ENCODE results near the gene ZDHHC14. TPM values are rescaled to one million over a fixed set of nuclear protein-coding genes. Genes with fewer than 3 reads are reported as not detected.

The ZDHHC14 gene
- total RNA-seq, 2 donors from 2014 or later: 3.6 to 5.2 TPM

DNA sequence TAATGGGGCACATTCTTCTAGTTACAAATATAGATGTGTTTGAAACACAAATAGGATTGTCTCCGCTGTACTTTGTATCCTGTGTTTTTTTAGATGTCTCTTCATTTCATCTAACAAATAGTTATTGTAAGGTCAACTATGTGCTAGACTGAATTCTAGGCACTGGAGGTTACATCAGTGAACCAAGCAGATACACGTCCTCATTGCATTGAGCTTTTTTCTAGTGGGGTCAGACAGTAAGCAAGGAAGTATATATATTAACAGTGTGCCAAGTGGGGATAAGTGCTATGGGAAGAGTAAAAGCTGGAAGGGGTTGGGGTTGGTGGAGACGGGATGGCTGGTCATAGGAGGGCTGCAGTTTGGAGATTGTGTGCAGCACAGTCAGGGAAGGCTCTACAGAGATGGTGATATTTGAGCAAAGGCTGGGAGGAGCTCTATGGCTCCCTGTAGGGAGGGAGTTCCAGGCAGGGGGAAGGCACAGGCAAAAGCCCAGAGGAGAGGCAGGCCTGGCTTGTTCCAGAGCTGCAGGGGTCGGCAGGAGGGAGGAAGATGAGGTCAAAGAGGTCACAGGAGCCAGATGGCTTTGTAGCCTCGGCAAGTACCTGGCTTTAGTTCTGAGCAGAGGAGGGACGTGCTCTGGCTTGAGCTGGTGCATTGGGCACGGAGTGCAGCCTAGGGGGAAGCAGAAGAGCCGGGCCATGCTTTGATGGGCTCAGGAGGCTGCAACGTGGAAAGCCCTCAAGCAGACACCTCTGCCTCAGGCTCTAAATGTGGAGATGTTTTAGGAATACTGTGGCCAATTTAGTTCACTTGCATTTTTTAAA, 152.3 kb downstream of the ZDHHC14 start:
- H3K27ac Mint-ChIP-seq: no peak overlapping the region
- H3K27me3 Mint-ChIP-seq: no peaks in the 10 kb centered on the region
- no peaks in the 10 kb centered on the region for H3K36me3 Mint-ChIP-seq (ENCODE audit: low read depth)
- peaks cover 26% of the 10 kb centered on the region for H3K4me1 Mint-ChIP-seq
- peak overlapping the region; percentile 57 for H3K4me3 Mint-ChIP-seq
- no peak for ATAC-seq
- DNase-seq: no peak
- H3K9me3 ChIP-seq (ENCODE audit: control insufficient read depth, low read length, poor library complexity, severe bottlenecking): no peaks in the 10 kb centered on the region

DNA sequence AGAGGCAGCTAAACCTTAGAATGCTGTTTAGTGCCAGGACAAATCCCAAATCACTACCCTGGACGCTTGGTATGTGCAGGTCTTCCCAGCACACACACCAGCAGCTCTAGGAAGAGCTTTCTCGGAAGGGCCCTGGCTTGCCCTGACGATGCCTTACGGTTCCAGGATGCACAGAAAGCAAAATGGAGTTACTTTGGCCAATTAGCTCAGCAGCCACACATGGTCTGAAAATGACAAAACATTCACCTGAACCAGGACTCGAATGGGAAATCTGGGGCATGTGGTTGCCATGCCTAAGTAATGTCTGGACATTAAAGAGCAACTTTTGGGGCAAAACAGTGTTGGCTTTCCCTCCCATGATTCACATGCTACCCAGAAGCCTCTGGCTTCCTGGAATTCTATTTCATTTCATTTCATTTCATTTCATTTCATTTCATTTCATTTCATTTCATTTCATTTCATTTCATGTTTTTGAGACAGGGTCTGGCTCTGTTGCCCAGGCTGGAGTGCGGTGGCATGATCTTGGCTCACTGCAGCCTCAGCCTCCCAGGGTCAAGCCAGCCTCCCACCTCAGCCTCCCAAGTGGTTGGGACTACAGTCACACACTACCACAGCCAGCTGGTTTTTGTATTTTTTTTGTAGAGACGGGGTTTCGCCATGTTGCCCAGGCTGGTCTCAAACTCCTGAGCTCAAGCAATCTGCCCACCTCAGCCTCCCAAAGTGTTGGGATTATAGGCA, 153.3 kb downstream of the ZDHHC14 start:
- Mint-ChIP-seq H3K4me1 (peaks cover 26% of the 10 kb centered on the region), H3K4me3 (peak overlapping the region; percentile 41), H3K36me3 (ENCODE audit: low read depth) (no peaks in the 10 kb centered on the region), H3K27me3 (no peaks in the 10 kb centered on the region), H3K27ac (peak overlapping the region; percentile 93)
- ATAC-seq (no peak), DNase-seq (no peak)
- H3K9me3 ChIP-seq (ENCODE audit: control insufficient read depth, low read length, poor library complexity, severe bottlenecking): no peaks in the 10 kb centered on the region

DNA sequence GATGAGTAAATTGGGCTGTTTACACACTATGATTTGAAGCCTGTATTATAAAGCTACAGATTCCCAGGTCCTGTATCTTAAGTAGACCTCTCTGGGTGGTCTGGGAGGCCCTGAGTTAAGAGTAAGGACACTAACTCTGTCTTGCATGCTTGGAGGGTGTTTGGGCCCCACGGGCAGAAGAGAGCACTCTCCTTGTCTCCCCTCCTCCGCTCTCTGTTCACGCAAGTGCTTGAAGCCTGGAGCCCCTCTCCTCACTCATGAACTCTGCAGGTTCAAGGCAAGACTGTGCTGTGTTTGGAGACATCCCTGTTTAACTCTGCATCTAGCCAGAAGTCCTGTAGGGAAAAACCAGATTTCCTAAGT, 154.0 kb downstream of the ZDHHC14 start:
- Mint-ChIP-seq H3K4me3 (no peak overlapping the region), H3K4me1 (peaks cover 28% of the 10 kb centered on the region)
- no peak for ATAC-seq

DNA sequence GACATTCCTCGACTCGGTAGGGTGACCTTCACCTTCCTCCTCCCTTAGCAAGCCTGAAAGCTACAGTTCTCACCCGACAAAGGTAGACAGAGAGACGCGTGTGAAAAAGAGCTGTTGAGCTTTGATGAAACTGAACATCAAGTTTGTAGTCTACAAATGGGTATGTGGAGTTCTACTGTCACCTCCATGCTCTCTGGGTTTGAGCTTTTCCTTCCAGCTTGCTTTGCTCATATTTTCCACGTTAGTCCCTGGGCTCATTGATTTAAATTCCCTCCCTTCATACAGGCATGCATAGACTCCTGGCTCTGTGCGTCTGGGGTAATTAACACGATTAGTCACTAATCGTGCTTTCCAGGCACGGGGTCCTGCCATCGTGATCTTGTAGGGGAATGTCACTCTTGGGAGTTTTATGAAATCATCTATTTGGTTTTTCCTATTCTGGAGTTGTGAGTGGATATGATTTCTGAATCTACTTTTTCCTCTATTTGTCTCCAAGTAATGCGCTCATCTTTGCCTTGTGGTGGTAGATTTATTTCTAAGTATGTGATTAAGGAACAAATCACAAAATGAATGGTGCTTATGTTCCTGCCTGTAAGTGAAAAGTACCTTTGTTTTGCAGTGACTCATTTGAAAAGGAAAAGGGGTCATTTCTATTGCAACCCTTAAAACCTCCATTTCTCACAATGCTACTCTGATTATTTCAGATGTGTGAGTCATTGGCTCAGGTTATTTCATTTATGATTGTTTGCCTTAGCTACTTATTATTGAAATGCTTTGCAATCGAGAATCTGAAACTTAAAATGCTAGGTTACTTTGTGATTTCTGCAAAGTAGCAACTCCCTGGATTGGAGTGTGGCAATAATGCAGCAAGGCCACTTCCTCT, 154.6 kb downstream of the ZDHHC14 start:
- peak overlapping the region; percentile 93 for H3K27ac Mint-ChIP-seq
- DNase-seq (no peak), ATAC-seq (peak; percentile 64)
- H3K4me1 Mint-ChIP-seq: peaks cover 28% of the 10 kb centered on the region
- H3K4me3 Mint-ChIP-seq: peak overlapping the region; percentile 76
- no peaks in the 10 kb centered on the region for H3K36me3 Mint-ChIP-seq (ENCODE audit: low read depth)
- no peaks in the 10 kb centered on the region for H3K27me3 Mint-ChIP-seq
- no peaks in the 10 kb centered on the region for H3K9me3 ChIP-seq (ENCODE audit: control insufficient read depth, low read length, poor library complexity, severe bottlenecking)

More for the DNA sequence above, 154.0 kb downstream of the ZDHHC14 start:
- H3K36me3 Mint-ChIP-seq (ENCODE audit: low read depth): no peaks in the 10 kb centered on the region
- peak overlapping the region; percentile 93 for H3K27ac Mint-ChIP-seq
- no peak for DNase-seq
- no peaks in the 10 kb centered on the region for H3K27me3 Mint-ChIP-seq
- H3K9me3 ChIP-seq (ENCODE audit: control insufficient read depth, low read length, poor library complexity, severe bottlenecking): no peaks in the 10 kb centered on the region

DNA sequence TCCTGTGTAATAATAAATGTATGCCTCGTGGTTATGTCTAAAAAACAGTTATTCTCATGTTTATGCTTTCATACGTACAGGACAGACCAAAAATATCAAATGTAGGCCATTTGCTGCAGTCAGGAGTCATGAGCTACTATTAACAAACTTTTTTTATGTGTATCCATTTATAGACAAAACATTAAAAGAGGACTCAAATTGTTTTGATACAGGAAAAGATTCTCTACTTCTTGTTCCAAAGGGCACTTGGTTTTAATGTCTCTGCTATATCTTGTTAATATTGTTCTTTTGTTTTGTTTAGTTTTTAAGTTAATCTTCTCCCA, 155.2 kb downstream of the ZDHHC14 start:
- peaks cover 28% of the 10 kb centered on the region for H3K4me1 Mint-ChIP-seq
- H3K9me3 ChIP-seq (ENCODE audit: control insufficient read depth, low read length, poor library complexity, severe bottlenecking): no peaks in the 10 kb centered on the region
- H3K27me3 Mint-ChIP-seq: no peaks in the 10 kb centered on the region
- peak overlapping the region; percentile 76 for H3K4me3 Mint-ChIP-seq
- H3K27ac Mint-ChIP-seq: peak overlapping the region; percentile 93
- DNase-seq (no peak), ATAC-seq (peak; percentile 76)
- no peaks in the 10 kb centered on the region for H3K36me3 Mint-ChIP-seq (ENCODE audit: low read depth)

DNA sequence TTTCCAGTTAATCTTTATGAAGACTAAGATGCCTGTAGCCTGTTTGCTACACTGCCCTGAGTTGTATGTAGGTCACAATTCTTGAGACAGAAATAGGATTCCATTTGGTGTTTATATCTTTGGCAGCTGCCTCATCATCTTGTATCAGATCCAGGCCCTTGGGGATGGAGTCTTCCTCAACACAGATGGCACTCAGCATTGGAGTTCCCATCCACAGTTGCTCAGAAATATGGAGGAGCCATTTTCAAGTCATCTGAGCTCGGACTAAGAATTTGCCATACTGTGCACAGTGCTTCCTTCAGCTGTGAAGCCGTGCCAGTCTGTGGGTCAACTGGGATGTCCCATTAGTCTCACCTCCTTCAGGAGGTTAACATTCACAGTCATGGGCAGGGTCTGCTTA, 156.6 kb downstream of the ZDHHC14 start:
- peaks cover 4% of the 10 kb centered on the region for H3K36me3 Mint-ChIP-seq (ENCODE audit: low read depth)
- no peaks in the 10 kb centered on the region for H3K9me3 ChIP-seq (ENCODE audit: control insufficient read depth, low read length, poor library complexity, severe bottlenecking)
- H3K27me3 Mint-ChIP-seq: no peaks in the 10 kb centered on the region
- DNase-seq (no peak), ATAC-seq (no peak)
- peaks cover 33% of the 10 kb centered on the region for H3K4me1 Mint-ChIP-seq
- no peak overlapping the region for H3K4me3 Mint-ChIP-seq
- H3K27ac Mint-ChIP-seq: peak overlapping the region; percentile 93

DNA sequence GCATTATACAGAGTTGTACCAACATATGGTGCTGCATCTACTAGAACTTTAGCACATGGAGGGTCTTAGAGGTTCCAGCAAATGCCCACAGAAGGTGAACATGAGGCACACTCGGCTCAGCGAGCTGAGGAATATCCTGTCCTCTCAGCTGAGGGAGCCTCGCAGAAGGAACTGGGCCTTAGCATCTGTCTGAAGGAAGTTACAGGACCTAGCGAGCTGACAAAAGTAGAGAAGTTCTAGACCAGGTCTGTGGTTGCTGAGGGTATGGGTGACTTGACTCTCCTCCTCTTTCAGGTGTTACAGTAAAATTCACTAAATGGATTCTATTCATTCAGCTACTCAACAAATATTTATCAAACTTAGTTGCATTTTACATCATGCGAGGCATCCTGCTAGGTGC, 157.2 kb downstream of the ZDHHC14 start:
- ATAC-seq (no peak), DNase-seq (no peak)
- no peaks in the 10 kb centered on the region for H3K9me3 ChIP-seq (ENCODE audit: control insufficient read depth, low read length, poor library complexity, severe bottlenecking)
- H3K4me3 Mint-ChIP-seq: no peak overlapping the region
- no peaks in the 10 kb centered on the region for H3K27me3 Mint-ChIP-seq
- H3K4me1 Mint-ChIP-seq: peaks cover 34% of the 10 kb centered on the region
- peaks cover 5% of the 10 kb centered on the region for H3K36me3 Mint-ChIP-seq (ENCODE audit: low read depth)
- H3K27ac Mint-ChIP-seq: peak overlapping the region; percentile 93

DNA sequence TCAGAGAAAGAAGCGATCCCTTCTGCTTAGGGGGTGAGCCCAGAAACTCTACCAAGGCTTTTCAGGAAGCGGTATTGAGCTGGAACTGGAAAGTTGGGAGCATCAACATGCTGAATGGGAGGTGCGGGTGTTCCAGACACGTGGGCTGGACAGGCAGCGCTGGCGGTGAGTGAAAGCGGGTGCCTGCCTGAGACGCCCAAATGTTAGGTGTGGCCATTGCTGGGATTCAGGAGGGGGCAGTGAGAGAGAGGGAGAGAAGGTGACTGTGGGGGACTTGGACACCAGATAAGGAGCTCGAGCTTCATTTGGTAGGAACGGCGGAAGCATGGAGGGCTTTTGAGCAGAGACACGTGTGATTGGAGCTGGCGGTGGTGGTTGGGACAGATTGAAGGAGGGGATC, 157.7 kb downstream of the ZDHHC14 start:
- no peak for DNase-seq
- Mint-ChIP-seq H3K27ac (peak overlapping the region; percentile 93), H3K4me3 (no peak overlapping the region), H3K27me3 (no peaks in the 10 kb centered on the region), H3K36me3 (ENCODE audit: low read depth) (peaks cover 7% of the 10 kb centered on the region), H3K4me1 (peaks cover 30% of the 10 kb centered on the region)
- ATAC-seq: no peak
- H3K9me3 ChIP-seq (ENCODE audit: control insufficient read depth, low read length, poor library complexity, severe bottlenecking): no peaks in the 10 kb centered on the region

DNA sequence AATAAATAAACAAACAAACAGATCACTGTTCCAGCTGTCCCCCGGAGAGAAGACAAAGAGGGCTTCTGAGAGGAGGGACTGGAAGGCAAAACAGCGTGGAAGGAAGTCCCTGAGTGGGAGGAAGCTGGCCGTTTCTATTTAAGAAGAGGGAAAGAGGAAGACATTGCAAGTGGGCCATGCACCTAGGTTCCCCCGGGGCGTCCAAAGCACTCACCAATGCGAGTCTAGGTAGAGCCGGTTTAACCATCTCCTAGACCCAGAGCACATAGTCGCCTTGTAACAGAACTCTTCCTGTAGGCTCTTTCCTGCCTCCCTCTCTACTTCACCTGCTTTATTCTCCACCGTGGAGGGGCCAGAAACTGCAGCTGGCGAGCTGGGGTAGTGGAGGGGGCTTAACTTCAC, 158.4 kb downstream of the ZDHHC14 start:
- no peak for ATAC-seq
- Mint-ChIP-seq H3K36me3 (ENCODE audit: low read depth) (peaks cover 7% of the 10 kb centered on the region), H3K4me1 (peaks cover 30% of the 10 kb centered on the region), H3K27me3 (no peaks in the 10 kb centered on the region), H3K27ac (peak overlapping the region; percentile 93), H3K4me3 (no peak overlapping the region)
- H3K9me3 ChIP-seq (ENCODE audit: control insufficient read depth, low read length, poor library complexity, severe bottlenecking): no peaks in the 10 kb centered on the region
- no peak for DNase-seq

DNA sequence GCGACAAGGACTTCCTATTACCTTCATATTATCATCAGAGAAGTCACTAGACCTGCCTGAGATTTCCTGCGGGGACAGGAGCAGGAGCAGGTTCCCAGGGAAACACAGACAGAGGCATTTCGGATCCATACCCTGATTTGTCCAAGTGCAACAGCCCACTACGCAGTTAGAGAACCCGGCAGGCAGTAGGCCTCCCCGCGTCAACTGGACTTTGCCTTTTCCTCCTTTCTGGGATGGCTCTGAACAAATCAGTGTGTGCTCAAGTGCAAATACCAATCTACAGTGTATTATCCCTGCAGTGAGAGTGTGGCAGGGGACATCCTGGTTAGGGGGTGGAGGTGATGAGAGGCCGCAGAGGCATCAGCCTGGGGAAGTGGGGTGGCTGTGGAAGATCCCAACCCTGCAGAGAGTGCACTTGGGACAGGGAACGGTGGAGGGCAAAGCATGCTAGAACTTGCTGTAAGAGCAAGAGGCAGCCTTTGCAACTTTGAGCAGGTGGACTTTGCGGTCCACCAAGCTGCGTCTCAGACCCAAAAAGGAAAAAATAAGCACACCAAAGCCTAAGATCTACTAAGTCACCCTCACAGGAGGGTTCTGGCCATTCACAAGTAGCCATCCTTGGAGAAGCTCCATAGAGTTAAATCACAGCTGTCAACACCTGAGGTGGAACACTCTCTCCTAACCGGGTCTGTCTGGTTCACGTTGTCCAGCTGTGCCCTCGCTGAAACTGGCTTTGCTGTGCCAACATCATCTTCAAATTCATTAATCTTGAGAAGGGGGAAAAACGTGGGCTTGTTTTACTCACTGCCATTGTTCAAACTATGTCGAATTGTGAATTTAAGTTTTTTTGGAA, 159.1 kb downstream of the ZDHHC14 start:
- Mint-ChIP-seq H3K4me3 (no peak overlapping the region), H3K27ac (no peak overlapping the region), H3K4me1 (peaks cover 28% of the 10 kb centered on the region), H3K36me3 (ENCODE audit: low read depth) (peaks cover 9% of the 10 kb centered on the region), H3K27me3 (no peaks in the 10 kb centered on the region)
- DNase-seq: no peak
- ATAC-seq: no peak
- no peaks in the 10 kb centered on the region for H3K9me3 ChIP-seq (ENCODE audit: control insufficient read depth, low read length, poor library complexity, severe bottlenecking)

DNA sequence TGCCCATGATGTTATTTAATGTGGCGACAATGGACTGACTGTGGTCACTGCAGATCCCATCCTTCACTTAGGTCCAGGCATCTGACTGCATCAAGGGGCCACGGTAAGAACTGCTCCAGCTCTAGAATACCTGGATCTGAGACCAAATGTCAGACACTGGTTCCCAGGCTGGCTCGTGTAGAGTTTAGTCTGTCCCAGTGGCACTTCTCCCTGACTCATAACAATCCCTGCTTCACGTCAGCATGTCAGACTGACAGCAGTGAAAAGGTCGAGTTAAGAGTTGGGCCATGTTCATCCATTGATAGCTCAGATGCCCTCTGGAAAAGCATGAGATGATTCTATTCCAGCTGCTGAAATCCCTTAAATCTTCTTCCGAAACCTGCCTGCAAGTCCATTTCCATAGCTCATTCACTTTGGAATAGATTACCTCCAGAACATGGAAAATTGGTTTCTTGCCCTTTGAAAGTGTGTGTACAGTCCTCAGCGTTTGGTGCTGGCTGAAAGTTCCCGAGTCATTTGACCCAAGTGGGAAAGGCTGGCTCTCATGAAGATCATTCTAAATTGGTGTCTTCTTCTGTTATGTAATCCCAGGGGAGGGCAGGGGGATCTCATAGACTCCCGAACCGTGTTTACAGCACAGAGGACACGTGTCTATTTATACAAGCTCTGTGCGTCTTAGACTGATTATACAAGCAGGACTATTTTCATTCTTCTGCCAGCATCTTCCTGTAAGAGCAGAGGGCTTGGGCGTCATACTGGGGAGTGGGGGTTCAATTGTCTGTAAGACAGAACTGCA, 160.8 kb downstream of the ZDHHC14 start:
- Mint-ChIP-seq H3K4me3 (no peak overlapping the region), H3K4me1 (peaks cover 14% of the 10 kb centered on the region), H3K36me3 (ENCODE audit: low read depth) (peaks cover 10% of the 10 kb centered on the region), H3K27me3 (no peaks in the 10 kb centered on the region), H3K27ac (no peak overlapping the region)
- DNase-seq: no peak
- ATAC-seq: no peak
- H3K9me3 ChIP-seq (ENCODE audit: control insufficient read depth, low read length, poor library complexity, severe bottlenecking): no peaks in the 10 kb centered on the region

Measured in T-helper 17 cell (primary cell).